CD4-positive, alpha-beta T cell (primary cell): Measurements from ENCODE around the gene COX17. TPM values are rescaled to one million over a fixed set of nuclear protein-coding genes. Genes with fewer than 3 reads are reported as not detected.

Source experiments
- ATAC-seq: fragments of 200-7000 bp; cut with Tn5 transposase; one replicate; pipeline ENCODE4 v1.10.0; 2022; ENCODE audit warnings: mild to moderate bottlenecking; ENCODE audit not compliant: poor library complexity
- CTCF ChIA-PET: fragments of 350-600 bp; sonication (Branson Sonifier 250); formaldehyde crosslinking; loops from one replicate; lab custom pipeline; 2021; ENCODE audit warnings: antibody characterized with exemption, inconsistent platforms; lab: Charles Lee
- POLR2A ChIA-PET: fragments of 350-600 bp; sonication (Branson Sonifier 250); formaldehyde crosslinking; loops from one replicate; lab custom pipeline; 2021; ENCODE audit warnings: antibody characterized with exemption, inconsistent platforms; lab: Charles Lee
- DNase-seq, 14 experiments: peaks; one replicate each; pipeline ENCODE4 v3.0.0-alpha.2; 2013 to 2020; ENCODE audit warnings: mixed read lengths in 2 of 14
- H3K27ac ChIP-seq, 2 donors: one replicate each; pipeline versions ENCODE4 v1.5.1 to v1.7.0; 2013; ENCODE audit warnings: low read length in 2 of 2, low read depth in 1 of 2, mild to moderate bottlenecking in 1 of 2
- H3K27me3 ChIP-seq, 2 experiments: 1 replicate in 1 of 2; 2 replicates in 1 of 2; pipeline versions ENCODE4 v1.6.1 to v1.7.0; 2013; ENCODE audit warnings: low read length in 2 of 2, control low read depth in 1 of 2, mild to moderate bottlenecking in 1 of 2, moderate library complexity in 1 of 2; ENCODE audit not compliant: insufficient read depth in 2 of 2, control insufficient read depth in 1 of 2
- H3K36me3 ChIP-seq: one replicate; pipeline ENCODE4 v1.6.1; 2013; ENCODE audit warnings: low read length, control low read depth; ENCODE audit not compliant: insufficient read depth
- H3K4me1 ChIP-seq: one replicate; pipeline ENCODE4 v1.6.1; 2013; ENCODE audit warnings: low read length, control low read depth; ENCODE audit not compliant: insufficient read depth
- H3K4me3 ChIP-seq: one replicate; pipeline ENCODE4 v1.5.1; 2013; ENCODE audit warnings: mild to moderate bottlenecking, low read length, moderate library complexity
- H3K9me3 ChIP-seq, 2 experiments: 1 replicate in 1 of 2; 2 replicates in 1 of 2; pipeline versions ENCODE4 v1.6.1 to v1.7.0; 2013; ENCODE audit warnings: low read length in 2 of 2, mild to moderate bottlenecking in 2 of 2, control low read depth in 1 of 2, moderate library complexity in 1 of 2; ENCODE audit not compliant: control insufficient read depth in 1 of 2, insufficient read depth in 1 of 2
- H3K27ac Mint-ChIP-seq: one replicate; pipeline ENCODE4 v1.8.0; 2020; ENCODE audit warnings: mixed read lengths
- H3K27me3 Mint-ChIP-seq: one replicate; pipeline ENCODE4 v1.8.0; 2021; ENCODE audit warnings: mixed read lengths
- H3K36me3 Mint-ChIP-seq: one replicate; pipeline ENCODE4 v1.8.0; 2021; ENCODE audit warnings: low read depth, mixed read lengths
- H3K4me1 Mint-ChIP-seq: one replicate; pipeline ENCODE4 v1.8.0; 2021; ENCODE audit warnings: low read depth, mixed read lengths
- H3K4me3 Mint-ChIP-seq: one replicate; pipeline ENCODE4 v1.8.0; 2020; ENCODE audit warnings: mild to moderate bottlenecking, mixed read lengths
- H3K9me3 Mint-ChIP-seq: one replicate; pipeline ENCODE4 v1.8.0; 2020; ENCODE audit warnings: mixed read lengths
- intact Hi-C, 2 experiments: fragments of 100-400 bp; cut with DNase I in 1 of 2; cut with micrococcal nuclease in 1 of 2; formaldehyde crosslinking; loops; one replicate each; pipeline versions ENCODE4 v1.15.1 to v1.9.0; 2023 to 2025; cut with DNase I, micrococcal nuclease
- total RNA-seq, 174 experiments: library from RNA in 2 of 174; stranded (reverse) in 2 of 174; gene quantifications; one replicate each; pipeline ENCODE4 v1.2.3 and lab custom pipeline; 2021 to 2026
- TF ChIP-seq, protein P1 (sequence below): fragments of 200-600 bp; IDR thresholded peaks from one replicate; pipeline ENCODE4 v1.8.0; 2022; ENCODE audit warnings: antibody characterized with exemption, mild to moderate bottlenecking

Gene COX17
- total RNA-seq, 2 experiments from 2014 or later, result 24.6 to 26.3 TPM

- no peaks in the 10 kb centered on the region for H3K9me3 ChIP-seq
- peaks cover 17% of the 10 kb centered on the region for H3K36me3 Mint-ChIP-seq
- no peak overlapping the region for H3K27ac ChIP-seq
- no peak overlapping the region for H3K4me3 ChIP-seq
- DNase-seq, result no peak
- CTCF ChIA-PET, result no interaction called here
- no peak overlapping the region for H3K27ac Mint-ChIP-seq
- no peak for ATAC-seq
- no peaks in the 10 kb centered on the region for H3K9me3 Mint-ChIP-seq
- no peak overlapping the region for H3K4me3 Mint-ChIP-seq
- H3K36me3 ChIP-seq, result no peaks in the 10 kb centered on the region
- POLR2A ChIA-PET, result no interaction called here
- no peaks in the 10 kb centered on the region for H3K27me3 ChIP-seq
- peaks cover 11% of the 10 kb centered on the region for H3K4me1 ChIP-seq
- intact Hi-C loops, result no loop called here
- TF ChIP-seq, protein P1, sequence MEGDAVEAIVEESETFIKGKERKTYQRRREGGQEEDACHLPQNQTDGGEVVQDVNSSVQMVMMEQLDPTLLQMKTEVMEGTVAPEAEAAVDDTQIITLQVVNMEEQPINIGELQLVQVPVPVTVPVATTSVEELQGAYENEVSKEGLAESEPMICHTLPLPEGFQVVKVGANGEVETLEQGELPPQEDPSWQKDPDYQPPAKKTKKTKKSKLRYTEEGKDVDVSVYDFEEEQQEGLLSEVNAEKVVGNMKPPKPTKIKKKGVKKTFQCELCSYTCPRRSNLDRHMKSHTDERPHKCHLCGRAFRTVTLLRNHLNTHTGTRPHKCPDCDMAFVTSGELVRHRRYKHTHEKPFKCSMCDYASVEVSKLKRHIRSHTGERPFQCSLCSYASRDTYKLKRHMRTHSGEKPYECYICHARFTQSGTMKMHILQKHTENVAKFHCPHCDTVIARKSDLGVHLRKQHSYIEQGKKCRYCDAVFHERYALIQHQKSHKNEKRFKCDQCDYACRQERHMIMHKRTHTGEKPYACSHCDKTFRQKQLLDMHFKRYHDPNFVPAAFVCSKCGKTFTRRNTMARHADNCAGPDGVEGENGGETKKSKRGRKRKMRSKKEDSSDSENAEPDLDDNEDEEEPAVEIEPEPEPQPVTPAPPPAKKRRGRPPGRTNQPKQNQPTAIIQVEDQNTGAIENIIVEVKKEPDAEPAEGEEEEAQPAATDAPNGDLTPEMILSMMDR, result no peak
- H3K4me1 Mint-ChIP-seq, result peaks cover 4% of the 10 kb centered on the region
- no peaks in the 10 kb centered on the region for H3K27me3 Mint-ChIP-seq
Observed at GRCh38 chr3:119636249-119636648, 41.0 kb downstream of the COX17 start.

GRCh38 chr3:119635719-119636118 lies 41.5 kb downstream of the COX17 start:
- Mint-ChIP-seq H3K4me3 (no peak overlapping the region), H3K9me3 (no peaks in the 10 kb centered on the region), H3K4me1 (peaks cover 4% of the 10 kb centered on the region), H3K27ac (no peak overlapping the region), H3K27me3 (no peaks in the 10 kb centered on the region), H3K36me3 (peaks cover 11% of the 10 kb centered on the region)
- no peaks in the 10 kb centered on the region for H3K36me3 ChIP-seq
- no peak for ATAC-seq
- TF ChIP-seq, protein P1, result no peak
- no peak overlapping the region for H3K4me3 ChIP-seq
- peaks cover 11% of the 10 kb centered on the region for H3K4me1 ChIP-seq
- DNase-seq, result no peak
- CTCF ChIA-PET, result no interaction called here
- intact Hi-C loops, result no loop called here
- no peaks in the 10 kb centered on the region for H3K9me3 ChIP-seq
- POLR2A ChIA-PET, result no interaction called here
- H3K27me3 ChIP-seq, result no peaks in the 10 kb centered on the region
- H3K27ac ChIP-seq, result no peak overlapping the region

DNA sequence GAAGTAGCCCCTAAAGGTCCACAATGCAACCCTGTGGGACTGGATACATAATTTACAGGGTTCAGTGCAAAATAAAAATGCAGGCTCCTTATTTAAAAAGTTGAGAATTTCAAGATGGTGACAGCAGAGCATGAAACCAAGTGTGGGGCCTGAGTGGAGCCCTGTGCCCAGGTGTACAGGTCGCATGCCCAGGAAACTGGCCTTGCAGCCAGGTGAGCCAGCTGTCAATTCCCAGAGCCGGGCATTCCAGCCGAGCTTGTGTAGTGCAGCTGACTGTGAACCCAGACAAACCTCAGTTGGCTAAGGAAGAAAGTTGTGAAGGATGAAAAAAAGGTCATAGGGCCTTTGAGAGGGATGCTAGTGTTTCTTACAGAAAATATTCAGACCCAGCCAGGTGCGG lies 44.4 kb downstream of the COX17 start:
- H3K27me3 ChIP-seq, result no peaks in the 10 kb centered on the region
- CTCF ChIA-PET, result no interaction called here
- H3K4me3 Mint-ChIP-seq, result no peak overlapping the region
- no peaks in the 10 kb centered on the region for H3K9me3 ChIP-seq
- no peak for DNase-seq
- H3K9me3 Mint-ChIP-seq, result no peaks in the 10 kb centered on the region
- H3K4me3 ChIP-seq, result no peak overlapping the region
- peaks cover 8% of the 10 kb centered on the region for H3K27me3 Mint-ChIP-seq
- H3K36me3 ChIP-seq, result no peaks in the 10 kb centered on the region
- POLR2A ChIA-PET, result no interaction called here
- H3K4me1 ChIP-seq, result peaks cover 18% of the 10 kb centered on the region
- no peaks in the 10 kb centered on the region for H3K4me1 Mint-ChIP-seq
- H3K27ac Mint-ChIP-seq, result no peak overlapping the region
- TF ChIP-seq, protein P1, result no peak
- no peaks in the 10 kb centered on the region for H3K36me3 Mint-ChIP-seq
- no peak for ATAC-seq
- intact Hi-C loops, result no loop called here
- H3K27ac ChIP-seq, result no peak overlapping the region
